Fibroblast of skin of left quadriceps (primary cell): ENCODE data around the gene CIZ1.
A peak's percentile ranks its signal among the peaks of the same experiment; 100 is the strongest.

Experiments
- DNase-seq, 2 experiments: peaks; one replicate each; pipeline ENCODE4 v3.0.0-alpha.2; 2013; ENCODE audit warnings: low read depth in 2 of 2

CIZ1 gene

DNA sequence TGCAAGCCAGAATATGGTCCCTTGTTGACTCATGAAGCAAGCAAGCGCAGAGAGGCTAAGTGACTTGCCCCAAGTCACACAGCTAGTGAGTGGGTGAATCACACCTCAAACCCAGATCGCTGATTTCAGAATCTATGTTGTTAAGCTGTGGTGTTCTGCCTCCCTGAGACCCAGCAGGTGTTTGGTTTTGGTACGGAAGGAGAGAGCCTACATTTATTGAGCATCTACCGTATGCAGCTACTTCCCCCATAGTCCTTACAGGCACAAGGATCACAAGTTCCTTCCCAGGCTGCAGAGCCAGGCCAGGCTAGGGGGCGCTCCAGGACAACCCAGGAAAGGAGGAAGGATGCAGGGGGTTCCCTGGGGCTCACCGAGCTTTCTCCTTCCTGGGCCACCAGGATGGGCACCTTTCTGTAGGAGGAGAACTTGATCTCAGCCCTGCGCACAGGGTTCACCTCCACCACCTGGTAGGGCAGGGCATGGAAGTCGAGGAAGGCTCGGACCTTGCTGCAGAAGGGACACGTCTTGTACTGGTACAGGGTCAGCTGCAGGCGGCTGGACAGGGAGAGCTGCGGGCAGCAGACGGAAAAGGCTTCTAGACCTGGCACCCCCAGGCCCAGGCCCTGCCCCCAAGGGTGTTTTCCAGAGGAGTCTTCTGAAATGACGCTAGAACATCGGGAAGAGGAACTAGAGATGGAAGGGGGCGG is 66.3 kb downstream of the CIZ1 start:
- DNase-seq, result peak; percentile 13 to 16

DNA sequence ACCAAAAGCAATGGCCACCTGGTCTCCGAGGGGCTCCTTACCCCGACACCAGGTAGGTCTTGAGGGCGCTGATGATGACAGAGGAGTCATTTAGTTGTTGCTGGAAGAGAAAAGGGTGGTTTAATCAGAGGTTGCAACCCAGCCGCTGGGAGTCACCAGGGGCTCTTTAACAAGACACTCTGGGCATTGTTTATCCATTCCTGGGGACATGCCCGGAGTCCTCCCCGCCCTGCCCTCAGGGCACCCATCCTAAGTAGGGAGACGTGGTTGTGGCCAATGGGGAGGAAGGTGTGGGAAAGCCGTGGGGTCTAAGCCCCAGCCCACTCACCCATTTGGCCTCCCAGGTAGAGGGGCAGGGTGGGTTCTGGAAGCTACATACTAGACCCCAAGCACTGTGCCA is 66.9 kb downstream of the CIZ1 start:
- DNase-seq, result no peak

DNA sequence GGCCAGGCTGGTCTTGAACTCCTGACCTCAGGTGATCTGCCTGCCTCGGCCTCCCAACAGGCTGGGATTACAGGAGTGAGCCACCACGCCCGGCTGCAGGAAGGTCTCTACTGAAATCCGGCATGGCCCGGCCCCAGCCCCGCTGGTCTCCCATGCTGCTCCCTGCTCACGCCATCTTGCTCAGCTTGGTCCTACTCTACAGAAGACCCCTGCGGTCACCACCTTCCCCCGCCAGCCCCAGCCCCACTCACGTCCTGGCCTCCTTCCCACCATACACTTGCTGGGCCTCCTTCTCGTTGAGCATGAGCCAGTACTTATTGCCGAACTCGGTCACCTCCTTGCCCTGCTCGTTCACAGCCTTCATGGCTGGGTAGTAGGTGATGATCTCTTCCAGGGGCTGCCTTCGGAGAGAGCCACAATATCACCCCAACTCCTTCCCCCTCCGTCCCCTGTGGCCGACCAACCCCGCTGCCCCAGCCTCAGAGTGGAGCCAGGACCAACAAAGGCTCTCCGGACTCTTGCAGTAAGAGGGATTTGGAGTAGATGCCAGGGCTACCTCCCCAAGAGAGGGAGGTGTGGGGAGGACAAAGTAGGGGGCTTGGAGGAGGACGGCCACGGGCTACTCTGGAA is 67.8 kb downstream of the CIZ1 start:
- DNase-seq, result no peak

DNA sequence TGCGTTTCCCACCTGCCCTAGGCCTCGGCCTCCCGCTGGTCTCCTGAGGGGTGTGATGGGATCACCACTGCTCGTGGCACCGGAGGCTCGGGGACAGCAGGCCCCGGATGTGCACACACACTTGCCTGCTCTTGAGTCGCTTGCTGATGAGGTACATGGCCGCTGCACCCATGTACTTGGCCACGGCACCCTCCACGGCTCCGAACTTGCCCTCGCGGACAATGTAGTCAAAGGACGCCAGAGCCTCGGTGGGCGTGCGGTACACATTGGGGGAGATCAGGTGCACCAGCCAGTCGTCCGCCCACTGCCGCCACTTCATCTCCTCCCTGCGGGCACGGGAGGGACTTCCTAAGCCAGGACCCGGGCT is 68.6 kb downstream of the CIZ1 start:
- DNase-seq, result no peak

DNA sequence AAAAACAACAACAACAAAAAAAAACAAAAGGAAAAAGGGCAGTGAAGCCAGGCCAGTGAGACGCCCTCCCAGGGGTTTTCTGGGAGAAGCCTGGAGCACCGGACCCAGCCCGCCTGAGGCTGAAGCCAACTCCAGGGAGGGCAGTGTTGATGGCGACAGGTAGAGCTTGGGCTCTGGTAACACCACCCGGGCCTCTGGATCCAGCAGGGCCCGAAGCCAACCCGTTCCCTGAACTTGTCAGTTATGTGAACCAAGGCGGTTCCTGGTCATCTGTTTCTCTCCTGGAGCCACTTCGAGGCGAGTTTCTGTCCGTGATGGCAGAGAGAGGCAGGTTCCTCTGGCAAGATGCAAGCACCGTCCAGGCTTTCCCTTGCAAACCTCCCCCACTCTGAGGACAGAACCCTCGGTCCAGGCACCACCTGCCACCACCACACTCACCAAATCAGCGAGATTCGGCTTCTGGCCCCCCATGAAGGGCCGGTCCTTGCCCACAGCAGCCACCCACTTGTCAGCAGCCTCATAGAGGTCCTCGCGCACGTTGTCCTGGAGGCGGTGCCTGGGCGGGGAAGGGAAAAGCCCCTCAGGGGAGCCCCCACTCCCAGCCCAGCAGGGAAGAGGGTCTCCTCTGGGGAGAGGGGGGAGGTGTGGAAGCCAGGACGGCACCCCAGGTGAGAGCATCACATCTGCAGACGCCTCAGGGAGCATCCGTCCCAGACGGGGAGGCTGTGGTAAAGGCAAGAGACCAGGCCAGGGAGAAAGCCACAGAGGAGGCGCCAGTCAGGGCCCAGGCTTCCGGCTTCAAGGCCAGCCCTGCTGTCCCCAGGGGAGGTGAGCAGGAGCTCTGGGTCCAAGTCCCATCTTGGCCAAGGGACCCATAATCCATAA is 69.2 kb downstream of the CIZ1 start:
- no peak for DNase-seq

DNA sequence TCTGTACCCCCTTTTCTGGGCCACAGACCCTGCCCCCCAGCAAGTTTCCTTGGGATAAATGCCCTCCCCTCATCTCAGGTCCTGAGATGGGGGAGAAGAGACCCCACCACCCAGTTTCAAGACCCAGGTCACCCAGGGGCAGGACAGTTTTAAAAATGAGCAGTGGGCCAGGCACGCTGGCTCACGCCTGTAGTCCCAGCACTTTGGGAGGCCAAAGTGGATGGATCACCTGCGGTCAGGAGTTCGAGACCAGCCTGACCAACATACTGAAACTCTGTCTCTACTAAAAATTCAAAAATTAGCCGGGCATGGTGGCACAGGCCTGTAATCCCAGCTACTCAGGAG is 69.9 kb downstream of the CIZ1 start:
- DNase-seq, result no peak

DNA sequence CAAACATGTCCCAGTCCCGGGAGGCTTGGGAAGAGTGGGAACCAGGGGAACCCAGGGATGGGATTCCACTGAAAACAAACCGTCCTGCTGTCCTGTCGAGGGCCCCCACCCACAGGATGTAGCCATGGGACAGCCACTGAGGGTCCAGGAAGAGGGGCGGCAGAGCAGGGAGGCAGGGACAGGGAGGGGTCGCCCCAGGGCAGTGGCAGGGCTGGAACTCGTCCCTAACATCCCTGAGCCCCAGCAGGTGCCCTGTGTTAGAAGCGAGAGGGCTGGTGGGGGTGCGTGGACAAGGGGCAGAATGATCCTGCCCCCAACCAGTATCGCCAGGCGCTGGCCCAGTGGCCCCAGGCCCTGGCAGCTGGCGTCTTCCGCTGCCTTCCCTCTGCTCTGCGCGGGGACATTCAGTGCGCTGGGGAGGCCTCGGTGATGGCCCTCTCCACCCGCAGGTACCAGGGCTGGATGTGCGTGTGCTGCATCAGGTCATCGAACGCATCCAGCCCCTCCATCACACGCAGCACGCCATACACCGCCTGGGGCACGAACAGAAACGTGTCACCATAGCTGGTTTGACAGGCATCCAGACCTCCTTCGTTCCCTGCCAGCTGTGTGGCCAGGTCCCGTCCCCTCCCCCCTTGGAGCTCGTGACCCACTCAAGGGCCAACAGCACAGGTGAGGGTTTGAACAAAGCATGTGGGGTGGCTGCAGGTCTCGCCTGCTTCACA is 70.5 kb downstream of the CIZ1 start:
- DNase-seq, result no peak

DNA sequence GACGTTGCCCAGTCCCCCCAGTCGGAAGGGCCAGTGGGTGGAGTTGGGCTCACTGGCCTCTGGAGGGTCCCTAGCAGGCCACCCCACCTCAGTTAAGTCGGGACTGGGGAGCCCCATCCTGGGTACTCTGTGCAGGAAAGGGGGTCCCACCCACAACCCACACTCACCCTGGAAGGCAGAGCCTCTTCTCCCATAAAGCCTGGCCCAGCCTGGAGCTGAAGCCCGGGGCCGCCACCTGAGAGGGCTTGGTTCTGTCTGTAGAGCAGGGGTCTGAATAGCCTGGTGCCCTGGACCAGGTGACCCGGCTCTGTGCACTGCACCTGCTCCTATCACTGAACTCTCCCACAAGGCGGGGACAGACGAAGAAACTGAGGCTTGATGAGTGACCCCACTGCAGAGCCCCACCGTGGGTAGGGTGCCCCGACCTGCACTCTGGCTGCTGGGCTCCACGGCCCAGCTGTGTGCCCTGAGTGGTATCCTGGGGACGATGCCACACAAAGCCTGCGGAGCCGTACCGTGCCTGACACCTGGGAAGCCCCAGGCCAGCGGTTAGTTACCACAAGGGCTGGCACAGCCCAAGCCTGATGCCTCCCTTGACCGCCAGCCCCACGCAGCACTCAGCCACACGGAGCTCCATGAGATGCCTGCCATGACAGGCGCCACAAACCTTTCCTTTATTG is 71.2 kb downstream of the CIZ1 start:
- DNase-seq, result no peak

DNA sequence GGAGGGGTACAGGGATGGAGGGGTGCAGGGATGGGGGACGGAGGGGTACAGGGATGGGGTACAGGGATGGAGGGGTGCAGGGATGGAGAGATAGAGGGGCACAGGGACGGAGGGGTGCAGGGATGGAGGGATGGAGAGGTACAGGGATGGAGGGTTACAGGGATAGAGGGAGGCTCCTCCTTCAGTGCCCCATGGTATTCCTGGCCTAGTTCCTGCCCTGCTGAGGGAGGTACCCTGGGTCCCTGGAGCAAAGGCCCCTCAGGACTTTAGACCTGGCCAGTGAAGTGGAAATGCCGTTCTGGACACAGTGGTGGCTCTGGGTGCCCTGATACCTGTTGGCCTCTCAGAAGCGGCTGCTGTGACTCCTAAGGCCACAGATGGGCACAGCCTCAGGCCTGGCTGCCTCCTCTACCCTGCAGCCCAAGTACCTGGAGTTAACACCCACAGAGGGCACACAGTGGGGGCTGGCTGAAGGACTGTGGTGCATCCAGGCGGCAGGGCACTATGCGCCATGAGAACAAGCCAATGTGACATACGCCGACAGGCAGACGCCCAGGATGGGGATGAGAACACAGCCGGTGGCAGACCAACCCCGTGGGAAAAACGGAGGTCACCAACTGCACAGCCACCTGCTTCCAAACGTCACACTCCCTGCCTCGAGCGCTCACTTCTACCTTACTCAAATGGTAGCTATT is 72.3 kb downstream of the CIZ1 start:
- no peak for DNase-seq

DNA sequence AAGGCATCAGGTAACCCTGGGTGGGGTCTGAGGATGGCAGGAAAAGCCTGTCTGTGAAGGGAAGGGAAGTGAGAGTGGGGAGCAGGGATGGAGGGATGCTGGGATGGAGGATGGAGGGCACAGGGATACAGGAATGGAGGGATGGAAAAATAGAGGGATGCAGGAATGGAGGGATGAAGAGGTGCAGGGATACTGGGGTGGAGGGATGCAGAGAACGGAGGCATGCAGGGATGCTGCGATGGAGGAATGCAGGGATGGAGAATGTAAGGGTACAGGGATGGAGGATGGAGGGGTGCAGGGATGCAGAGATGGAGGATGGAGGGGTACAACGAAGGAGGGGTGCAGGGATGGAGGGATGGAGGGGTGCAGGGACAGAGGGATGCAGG is 72.9 kb downstream of the CIZ1 start:
- no peak for DNase-seq

DNA sequence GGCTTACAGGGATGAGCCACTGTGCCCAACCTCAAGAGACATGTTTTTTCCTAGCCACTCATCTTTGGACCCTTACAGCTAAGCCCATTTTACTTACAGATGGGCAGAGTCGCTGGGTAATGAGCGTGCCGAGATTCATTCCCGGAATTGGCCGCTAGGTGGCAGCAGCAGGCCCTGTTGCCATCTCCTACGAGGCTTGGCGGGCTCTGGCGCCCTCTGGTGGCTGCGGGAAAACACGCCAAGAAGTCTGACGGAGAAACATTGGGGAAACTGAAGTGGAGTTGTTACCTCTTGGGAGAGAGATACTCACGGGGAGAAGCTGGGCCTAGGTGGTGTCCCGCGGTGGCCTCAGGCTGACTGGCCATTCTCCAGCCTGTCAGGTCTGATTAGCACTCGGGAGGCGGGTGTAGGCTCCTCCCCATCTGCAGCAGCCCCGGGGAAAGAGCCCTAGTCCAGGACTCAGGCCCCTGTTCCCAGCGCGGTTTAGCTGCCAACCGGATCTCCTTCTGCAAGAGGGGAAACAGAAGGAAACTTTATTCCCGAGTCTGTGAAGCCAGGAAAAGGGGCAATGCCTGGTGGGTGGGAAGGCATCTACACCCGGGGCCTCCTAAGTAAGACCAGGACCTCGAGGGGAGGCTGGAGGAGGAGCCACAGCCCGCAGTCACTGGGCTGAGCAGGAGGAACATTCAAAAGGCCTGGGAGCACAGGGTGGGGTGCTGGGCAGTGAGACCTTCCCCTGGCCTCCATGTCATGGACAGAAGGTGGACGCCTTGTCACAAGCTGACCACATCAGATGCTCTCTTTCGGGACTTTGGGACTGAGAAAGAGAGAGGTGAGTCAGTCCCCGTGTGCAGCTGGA is 73.5 kb downstream of the CIZ1 start:
- peak; percentile 63 to 67 for DNase-seq

DNA sequence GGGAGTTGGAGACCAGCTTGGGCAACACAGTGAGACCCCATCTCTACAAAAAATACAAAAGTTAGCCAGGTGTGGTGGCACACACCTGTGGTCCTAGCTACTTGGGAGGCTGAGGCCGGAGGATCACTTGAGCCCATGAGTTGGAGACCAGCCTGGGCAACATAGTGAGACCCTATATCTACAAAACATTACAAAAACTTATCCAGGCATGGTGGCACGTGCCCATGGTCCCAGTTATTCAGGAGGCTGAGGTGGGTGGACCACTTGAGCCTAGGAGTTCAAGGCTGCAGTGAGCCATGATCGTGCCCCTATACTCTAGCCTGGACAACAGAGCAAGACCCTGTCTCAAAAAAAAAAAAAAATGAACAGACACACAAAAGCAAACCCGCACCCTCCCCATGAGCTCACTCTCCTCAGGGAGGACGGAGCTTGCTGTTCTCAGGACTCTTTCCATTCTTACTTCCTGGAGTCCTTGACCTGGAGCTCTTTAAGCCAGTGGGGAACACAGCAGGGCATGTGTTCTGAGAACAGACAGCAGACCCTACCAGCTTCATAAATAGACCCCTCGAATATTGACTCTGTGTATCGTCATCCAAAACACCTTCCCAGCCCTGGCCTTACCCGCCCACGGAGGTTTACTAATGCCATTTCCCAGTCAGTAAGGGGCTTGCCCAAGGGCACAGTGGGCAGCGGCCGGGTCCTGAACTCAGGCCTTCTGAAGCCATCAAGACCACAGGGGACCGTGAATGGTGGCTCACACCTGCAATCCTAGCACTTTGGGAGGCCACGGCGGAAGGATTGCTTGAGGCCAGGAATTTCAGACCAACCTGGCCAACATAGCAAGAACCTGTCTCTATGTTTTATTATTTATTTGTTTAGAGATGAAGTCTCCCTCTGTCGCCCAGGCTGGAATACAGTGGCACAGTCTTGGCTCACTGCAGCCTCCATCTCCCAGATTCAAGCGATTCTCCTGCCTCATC is 75.0 kb downstream of the CIZ1 start:
- DNase-seq, result no peak
